Measurements from ENCODE around the gene CFDP1.

CFDP1 gene

GRCh38 chr16:75406943-75407342 is 26.4 kb downstream of the CFDP1 start:
- TF ChIP-seq CTCF (IDR thresholded peaks at IDR 0.05; ENCODE audit: borderline replicate concordance, control extremely low read depth, extremely low read depth, insufficient read depth, missing control alignments), result no peak
- no peak for DNase-seq (ENCODE audit: low spot score)
- in situ Hi-C loops (cut with MboI; ENCODE audit: low sequenced_read_pairs, unreplicated experiment), result no loop called here

GRCh38 chr16:75402821-75403475 is 30.4 kb downstream of the CFDP1 start:
- in situ Hi-C loops (cut with MboI; ENCODE audit: low sequenced_read_pairs, unreplicated experiment), result no loop called here
- DNase-seq (ENCODE audit: low spot score), result peak; percentile 60
- TF ChIP-seq CTCF (IDR thresholded peaks at IDR 0.05; ENCODE audit: borderline replicate concordance, control extremely low read depth, extremely low read depth, insufficient read depth, missing control alignments), result peak; percentile 38

- no peak for DNase-seq (ENCODE audit: low spot score)
- TF ChIP-seq CTCF (IDR thresholded peaks at IDR 0.05; ENCODE audit: borderline replicate concordance, control extremely low read depth, extremely low read depth, insufficient read depth, missing control alignments), result no peak
- in situ Hi-C loops (cut with MboI; ENCODE audit: low sequenced_read_pairs, unreplicated experiment), result no loop called here
Observed at GRCh38 chr16:75402159-75402820, 31.0 kb downstream of the CFDP1 start.

GRCh38 chr16:75401691-75402090 is 31.6 kb downstream of the CFDP1 start:
- no peak for DNase-seq (ENCODE audit: low spot score)
- in situ Hi-C loops (cut with MboI; ENCODE audit: low sequenced_read_pairs, unreplicated experiment), result no loop called here
- TF ChIP-seq CTCF (IDR thresholded peaks at IDR 0.05; ENCODE audit: borderline replicate concordance, control extremely low read depth, extremely low read depth, insufficient read depth, missing control alignments), result no peak

- TF ChIP-seq CTCF (IDR thresholded peaks at IDR 0.05; ENCODE audit: borderline replicate concordance, control extremely low read depth, extremely low read depth, insufficient read depth, missing control alignments), result no peak
- in situ Hi-C loops (cut with MboI; ENCODE audit: low sequenced_read_pairs, unreplicated experiment), result no loop called here
- no peak for DNase-seq (ENCODE audit: low spot score)
Observed at GRCh38 chr16:75398333-75398732, 35.0 kb downstream of the CFDP1 start.

GRCh38 chr16:75394941-75395340 is 38.4 kb downstream of the CFDP1 start:
- DNase-seq (ENCODE audit: low spot score), result no peak
- in situ Hi-C loops (cut with MboI; ENCODE audit: low sequenced_read_pairs, unreplicated experiment), result no loop called here
- no peak for TF ChIP-seq CTCF (IDR thresholded peaks at IDR 0.05; ENCODE audit: borderline replicate concordance, control extremely low read depth, extremely low read depth, insufficient read depth, missing control alignments)
